RWPE1 (cell line): ENCODE results near the gene GGACT.

Source experiments
- CTCF ChIA-PET: fragments of 350-600 bp; sonication (Branson Sonifier 250); formaldehyde crosslinking; extraction: SDS; loops from one replicate; lab custom pipeline; 2021; lab: Yijun Ruan, JAX
- POLR2A ChIA-PET: fragments of 400-600 bp; formaldehyde crosslinking; extraction: SDS; loops from one replicate; lab custom pipeline; 2020; ENCODE audit warnings: antibody characterized with exemption; ENCODE audit not compliant: low non-redundant PET; lab: Yijun Ruan, JAX
- DNase-seq: peaks from one replicate; pipeline ENCODE4 v3.0.0; 2012; ENCODE audit warnings: low spot score
- H3K27ac ChIP-seq: fragments of 450-650 bp; 2 replicates; pipeline ENCODE4 v1.5.1; 2017
- TF ChIP-seq, protein P1 (sequence below): fragments of 450-650 bp; conservative IDR thresholded peaks from 2 replicates; pipeline ENCODE4 v1.5.1; 2017; ENCODE audit warnings: low read depth, mild to moderate bottlenecking

The GGACT gene

DNA sequence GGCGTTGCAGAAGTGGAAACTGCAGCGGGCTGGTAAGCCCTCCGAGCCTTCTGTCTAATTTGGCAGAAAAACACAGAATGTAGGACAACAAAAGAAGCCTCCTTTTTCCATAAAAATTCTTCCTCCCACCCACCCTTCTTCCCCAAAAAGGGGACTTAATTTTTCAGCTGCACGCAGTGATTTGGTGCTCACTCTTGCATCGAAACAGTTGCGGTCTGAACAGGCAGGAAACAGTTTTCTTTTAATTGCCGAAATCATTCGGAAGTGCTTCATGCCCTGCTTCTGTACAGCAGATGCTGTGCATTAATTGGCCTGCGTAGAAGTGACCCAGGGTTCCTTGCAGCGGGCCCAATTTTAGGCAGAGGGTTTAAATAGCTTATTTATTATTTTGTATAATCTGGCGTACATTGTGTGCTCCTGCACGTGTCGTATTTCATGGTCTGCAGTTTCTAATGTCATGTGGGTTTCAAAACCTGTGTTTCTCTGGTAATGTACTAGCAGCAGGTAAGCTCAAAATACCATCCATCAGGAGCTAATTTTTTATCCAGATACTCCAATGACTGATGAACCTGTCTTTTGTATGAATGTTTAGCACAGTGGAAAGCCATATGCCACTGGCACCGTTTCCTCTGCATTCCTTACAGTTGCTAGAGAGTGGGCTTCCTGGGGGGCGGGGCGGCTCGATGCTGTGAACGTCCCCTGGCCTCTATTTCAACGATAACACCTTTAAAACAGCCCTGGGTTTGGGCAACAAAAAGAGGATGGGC, 66.6 kb downstream of the GGACT start:
- DNase-seq = no peak
- no peak overlapping the region for H3K27ac ChIP-seq
- TF ChIP-seq, protein P1, sequence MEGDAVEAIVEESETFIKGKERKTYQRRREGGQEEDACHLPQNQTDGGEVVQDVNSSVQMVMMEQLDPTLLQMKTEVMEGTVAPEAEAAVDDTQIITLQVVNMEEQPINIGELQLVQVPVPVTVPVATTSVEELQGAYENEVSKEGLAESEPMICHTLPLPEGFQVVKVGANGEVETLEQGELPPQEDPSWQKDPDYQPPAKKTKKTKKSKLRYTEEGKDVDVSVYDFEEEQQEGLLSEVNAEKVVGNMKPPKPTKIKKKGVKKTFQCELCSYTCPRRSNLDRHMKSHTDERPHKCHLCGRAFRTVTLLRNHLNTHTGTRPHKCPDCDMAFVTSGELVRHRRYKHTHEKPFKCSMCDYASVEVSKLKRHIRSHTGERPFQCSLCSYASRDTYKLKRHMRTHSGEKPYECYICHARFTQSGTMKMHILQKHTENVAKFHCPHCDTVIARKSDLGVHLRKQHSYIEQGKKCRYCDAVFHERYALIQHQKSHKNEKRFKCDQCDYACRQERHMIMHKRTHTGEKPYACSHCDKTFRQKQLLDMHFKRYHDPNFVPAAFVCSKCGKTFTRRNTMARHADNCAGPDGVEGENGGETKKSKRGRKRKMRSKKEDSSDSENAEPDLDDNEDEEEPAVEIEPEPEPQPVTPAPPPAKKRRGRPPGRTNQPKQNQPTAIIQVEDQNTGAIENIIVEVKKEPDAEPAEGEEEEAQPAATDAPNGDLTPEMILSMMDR = no peak
- POLR2A ChIA-PET = no interaction called here
- CTCF ChIA-PET = no interaction called here

DNA sequence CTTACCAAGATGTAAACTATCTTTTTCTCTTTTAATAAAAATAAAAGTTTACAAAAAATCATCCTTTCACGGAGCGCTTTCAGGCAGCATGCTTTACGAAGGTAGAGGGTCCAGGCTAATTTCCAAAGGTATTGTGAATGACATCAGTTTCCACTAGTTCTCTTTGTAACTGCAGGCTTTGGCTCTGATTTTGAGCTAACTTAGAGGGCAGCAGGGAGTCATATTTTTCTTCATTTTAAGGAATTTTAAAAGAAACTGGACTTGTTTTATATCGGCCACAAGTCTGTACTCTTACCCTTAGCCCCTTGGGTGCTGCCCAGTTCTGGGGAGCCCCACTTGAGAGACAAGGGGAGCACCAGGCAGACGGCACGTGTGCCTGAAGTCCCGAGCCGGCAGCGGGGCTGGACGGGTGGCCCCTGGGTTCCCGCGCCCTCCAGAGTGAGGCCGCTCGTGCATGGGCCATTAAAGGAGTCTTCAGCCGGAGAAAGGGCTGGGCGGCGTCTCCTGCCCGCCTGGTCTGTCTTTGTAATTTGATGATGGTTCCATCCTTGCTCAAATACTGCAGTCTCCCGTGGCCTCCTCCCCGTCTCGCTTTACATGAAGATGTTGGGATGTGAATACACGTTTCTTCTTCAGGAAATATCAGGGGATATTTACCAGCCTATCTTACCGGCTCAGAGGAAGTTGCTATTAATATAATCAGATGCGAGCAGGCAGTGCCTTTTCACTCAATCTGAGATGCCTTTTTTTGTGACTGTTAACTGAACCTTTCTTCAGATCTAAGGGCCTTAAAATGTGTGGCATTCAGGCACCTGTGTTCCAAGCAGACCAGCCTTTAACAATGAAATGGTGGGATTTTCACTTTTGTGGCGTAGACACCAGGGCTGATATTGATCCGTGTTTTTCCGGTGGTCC, 67.4 kb downstream of the GGACT start:
- no peak overlapping the region for H3K27ac ChIP-seq
- DNase-seq = no peak
- TF ChIP-seq, protein P1 = no peak
- ChIA-PET CTCF (no interaction called here), POLR2A (no interaction called here)

DNA sequence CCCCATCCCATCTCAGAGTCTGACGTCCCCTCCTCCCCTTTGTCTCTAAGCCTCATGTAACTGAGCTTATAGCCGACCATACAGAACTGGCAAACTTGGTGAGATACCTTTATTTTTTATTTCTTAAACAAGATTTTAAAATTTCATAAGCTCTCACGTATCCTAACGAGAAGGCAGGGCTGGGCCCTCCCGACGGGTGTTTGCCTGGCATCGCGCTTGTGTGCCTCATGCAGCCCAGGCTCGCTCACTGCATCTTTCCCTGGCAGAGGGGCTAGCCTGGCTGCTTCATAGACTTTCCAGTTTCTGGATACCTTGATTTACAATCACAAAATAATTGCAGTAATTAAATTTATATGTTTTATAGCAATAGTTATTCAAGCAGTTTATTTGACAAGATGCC, 69.0 kb downstream of the GGACT start:
- ChIA-PET POLR2A (no interaction called here), CTCF (no interaction called here)
- no peak for DNase-seq
- TF ChIP-seq, protein P1 = no peak
- no peak overlapping the region for H3K27ac ChIP-seq

DNA sequence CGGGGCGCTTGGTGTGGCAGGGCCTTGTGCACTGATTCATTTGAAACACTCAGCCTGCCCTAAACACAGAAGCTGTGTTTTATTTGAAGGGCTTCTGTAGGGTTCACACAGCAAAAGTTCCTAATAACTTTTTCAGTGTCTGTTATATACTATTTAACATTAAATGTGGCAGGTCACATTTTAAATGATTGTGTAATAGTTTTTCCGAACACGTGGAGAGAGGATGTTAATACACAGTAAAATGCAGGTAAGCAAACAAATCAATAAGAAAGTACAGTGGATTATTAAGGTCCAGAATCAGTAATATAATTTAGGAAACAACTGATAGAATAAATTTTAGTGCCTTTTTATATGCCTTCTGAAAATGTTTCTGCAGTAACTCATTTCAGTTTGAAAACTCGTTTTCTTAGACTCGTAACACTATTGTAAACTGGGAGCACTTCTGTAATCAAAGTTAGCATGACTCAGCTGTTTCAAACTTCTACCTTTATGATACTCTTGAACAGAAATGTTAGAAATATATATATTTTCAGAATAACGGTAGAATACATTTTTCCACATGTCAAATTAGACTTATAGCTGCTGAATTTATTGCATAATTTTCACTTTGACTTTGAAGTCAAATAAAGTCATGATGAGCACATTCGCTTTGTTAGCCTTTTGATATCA, 70.1 kb downstream of the GGACT start:
- TF ChIP-seq, protein P1 = no peak
- CTCF ChIA-PET = no interaction called here
- POLR2A ChIA-PET = no interaction called here
- no peak for DNase-seq
- no peak overlapping the region for H3K27ac ChIP-seq

DNA sequence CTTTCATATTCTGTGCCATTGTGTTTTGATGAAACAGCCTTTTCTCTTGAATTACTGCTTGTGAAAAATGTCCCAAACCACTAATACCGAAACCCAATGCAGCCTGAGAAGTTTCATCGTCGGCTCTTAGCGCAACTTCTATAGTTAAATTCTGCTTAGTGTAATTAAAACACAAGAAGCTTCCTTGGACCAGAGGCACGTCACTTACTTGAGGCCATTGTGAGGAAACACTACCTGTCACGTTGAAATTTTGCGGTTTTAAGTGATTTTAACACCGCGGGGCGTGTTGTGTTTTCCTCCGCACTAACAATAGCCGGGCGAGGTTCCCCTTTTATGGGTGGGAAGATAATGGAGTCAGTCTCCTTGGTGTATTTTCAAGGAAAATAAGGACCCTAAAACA, 70.9 kb downstream of the GGACT start:
- no peak for DNase-seq
- TF ChIP-seq, protein P1 = no peak
- ChIA-PET POLR2A (no interaction called here), CTCF (no interaction called here)
- H3K27ac ChIP-seq = no peak overlapping the region

DNA sequence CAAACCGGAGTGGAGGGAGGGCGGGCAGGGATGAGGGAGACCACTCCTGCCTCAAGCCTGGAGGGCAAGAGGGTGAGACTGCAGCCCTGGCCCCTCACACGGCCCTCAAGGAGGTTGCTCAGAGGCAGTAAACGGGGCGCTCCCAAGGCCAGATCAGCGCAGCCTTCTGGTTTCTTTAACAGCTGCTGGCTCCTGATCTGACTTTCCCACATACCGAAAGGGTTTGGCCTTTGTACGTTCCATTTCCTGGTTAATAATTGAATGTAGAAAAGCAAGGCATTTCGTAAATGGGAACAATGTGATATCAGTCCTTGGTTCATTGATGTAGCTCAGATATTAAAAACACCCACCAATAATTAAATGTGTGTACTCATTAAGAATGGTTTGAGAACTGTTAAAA, 71.5 kb downstream of the GGACT start:
- ChIA-PET CTCF (no interaction called here), POLR2A (no interaction called here)

More for the DNA sequence above, 71.5 kb downstream of the GGACT start:
- DNase-seq = no peak
- TF ChIP-seq, protein P1 = no peak
- no peak overlapping the region for H3K27ac ChIP-seq
